Activated CD4-positive, alpha-beta T cell treated with anti-CD3 and anti-CD28 coated beads, Interleukin-2, amount 50 U/mL, for 4 hours (primary cell): ENCODE measurements around the gene CSPG4.
"Not testable (repeated sequence)": the region's sequence is repeated elsewhere in the genome, so short reads cannot be mapped to it uniquely, and the experiment has no call there.

Source experiments
- DNase-seq, 2 experiments: peaks; one replicate each; pipeline ENCODE4 v3.0.0-alpha.2; 2020

Gene CSPG4

GRCh38 chr15:75723847-75724660 lies 11.4 kb upstream of the CSPG4 start:
- DNase-seq: peak; percentile 12 to 23

DNA sequence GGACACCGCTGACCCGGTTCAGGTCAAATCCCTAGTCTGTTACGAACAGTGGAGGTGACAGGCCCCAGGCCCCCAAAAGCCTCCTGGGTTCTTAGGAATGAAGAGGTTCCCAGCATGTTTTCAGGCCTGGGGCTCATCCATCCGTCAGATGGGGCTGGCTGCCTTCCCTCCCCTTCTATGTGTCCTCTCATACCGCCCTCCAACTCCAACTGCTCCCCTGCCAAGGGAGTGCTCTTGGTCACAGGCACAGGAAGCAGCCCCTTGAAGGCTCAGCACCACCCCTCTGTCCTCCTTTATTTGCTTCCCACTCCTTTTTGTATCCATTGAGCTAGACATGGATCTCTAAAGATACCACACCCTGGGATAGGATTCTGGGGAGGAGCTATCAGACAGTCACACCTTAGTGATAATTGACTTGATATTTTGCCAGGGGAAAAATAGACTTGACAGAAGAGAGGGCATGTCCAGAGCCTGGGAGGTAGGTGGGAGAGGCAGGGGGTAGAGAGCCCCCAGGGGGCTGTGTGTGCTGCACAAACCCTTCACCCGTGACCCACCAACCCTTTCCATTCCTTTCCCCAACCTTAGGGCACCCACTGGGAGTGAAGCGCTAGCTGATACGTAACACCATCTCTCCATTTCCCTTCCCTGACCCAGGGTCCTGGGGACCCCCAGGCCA lies 10.7 kb upstream of the CSPG4 start:
- DNase-seq: no peak

DNA sequence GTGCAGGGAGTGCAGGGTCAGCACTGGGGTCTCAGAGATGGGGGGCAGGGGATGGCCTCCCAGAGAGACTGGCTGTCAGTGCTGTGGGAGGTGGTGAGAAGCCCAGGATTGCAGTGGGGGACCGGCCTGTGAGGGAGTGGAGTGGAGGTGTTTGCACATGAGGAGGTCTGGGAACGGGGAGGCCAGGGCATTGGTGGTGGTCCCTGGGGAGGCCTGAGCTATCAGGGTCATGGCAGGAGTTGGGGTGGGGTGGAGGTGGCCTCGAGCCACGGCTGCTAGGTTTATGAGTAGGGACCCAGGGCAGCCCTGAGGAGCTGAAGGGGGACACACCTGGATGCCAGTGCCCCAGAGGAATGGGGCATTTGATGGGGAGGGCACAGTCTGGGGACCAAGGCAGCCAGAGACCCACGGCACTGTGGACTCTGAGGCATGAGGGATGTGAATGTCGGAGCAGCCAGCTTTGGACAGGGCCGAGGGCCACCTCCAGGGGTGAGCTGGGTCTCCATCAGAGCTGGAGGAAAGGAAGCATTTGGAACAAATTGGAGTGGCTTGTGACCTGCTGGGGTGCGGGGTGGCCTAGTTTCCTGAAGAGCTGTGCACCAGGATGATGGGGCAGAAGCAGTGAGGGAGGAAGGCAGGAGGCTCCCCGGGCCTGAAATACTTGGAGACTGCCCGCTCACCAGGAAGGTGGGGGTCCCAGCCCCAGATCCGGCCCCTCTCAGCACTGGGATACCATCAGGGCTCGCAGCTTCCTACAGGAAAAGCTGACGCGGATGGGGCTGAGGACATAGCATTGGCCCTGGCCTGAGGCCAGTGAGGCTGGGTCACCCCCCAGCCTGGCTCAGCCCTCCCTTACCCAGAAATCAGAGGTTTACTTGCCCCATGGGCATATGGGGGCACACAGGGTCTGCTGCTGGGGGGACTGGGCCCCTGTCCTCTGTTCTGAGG lies 9.5 kb upstream of the CSPG4 start:
- no peak for DNase-seq

GRCh38 chr15:75721480-75721922 lies 8.9 kb upstream of the CSPG4 start:
- no peak for DNase-seq

DNA sequence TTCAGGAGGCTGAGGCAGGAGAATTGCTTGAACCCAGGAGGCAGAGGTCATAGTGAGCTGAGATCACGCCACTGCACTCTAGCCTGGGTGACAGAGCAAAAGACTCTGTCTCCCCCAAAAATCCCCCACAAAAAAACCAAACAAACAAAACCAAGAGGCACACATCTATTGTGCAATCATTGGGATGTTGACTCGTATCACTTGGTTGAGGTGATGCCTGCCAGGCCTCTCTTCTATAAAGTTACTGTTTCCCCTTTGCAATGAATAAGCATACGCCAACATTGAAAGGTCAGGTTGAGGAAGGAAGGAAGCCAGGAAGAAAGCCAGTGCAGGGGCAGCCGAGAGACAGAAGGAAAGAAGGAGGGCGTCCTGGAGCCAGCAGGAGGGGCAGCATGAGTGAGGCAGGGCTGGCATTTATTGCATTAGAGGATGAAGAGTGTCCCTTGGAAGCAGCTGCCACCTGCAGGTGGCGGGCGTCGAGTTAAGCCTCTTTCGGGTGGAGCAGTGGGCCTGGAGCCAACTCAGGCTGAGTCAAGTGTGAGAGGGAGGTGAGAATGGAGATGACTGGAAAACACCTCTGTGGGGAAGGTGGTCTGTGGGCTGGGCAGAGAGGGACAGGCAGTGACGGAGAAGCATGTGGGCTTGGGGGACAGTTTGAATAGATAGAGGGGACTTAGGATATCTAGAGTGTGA lies 8.3 kb upstream of the CSPG4 start:
- no peak for DNase-seq

DNA sequence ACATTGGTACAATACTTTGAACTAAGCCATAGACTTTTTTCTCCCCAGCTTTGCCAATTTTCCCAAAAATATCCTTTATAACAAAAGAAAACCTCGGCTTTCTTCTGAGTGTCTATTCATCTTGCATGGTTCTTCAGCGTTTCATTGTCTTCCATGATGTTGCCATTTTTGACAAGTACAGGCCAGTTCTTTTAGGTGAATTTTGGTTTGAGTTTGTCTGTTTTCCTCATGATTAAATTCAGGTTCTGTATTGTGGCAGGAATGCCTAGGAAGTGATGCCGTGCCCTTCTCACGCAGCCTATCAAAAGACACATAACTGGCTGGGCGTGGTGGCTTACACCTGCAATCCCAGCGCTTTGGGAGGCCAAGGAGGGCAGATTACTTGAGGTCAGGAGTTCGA lies 7.6 kb upstream of the CSPG4 start:
- no peak for DNase-seq

- no peak for DNase-seq
Observed at GRCh38 chr15:75718328-75718727, 5.7 kb upstream of the CSPG4 start.

GRCh38 chr15:75717001-75717400 lies 4.4 kb upstream of the CSPG4 start:
- not testable (repeated sequence) for DNase-seq

GRCh38 chr15:75716249-75716950 lies 3.8 kb upstream of the CSPG4 start:
- not testable (repeated sequence) for DNase-seq

DNA sequence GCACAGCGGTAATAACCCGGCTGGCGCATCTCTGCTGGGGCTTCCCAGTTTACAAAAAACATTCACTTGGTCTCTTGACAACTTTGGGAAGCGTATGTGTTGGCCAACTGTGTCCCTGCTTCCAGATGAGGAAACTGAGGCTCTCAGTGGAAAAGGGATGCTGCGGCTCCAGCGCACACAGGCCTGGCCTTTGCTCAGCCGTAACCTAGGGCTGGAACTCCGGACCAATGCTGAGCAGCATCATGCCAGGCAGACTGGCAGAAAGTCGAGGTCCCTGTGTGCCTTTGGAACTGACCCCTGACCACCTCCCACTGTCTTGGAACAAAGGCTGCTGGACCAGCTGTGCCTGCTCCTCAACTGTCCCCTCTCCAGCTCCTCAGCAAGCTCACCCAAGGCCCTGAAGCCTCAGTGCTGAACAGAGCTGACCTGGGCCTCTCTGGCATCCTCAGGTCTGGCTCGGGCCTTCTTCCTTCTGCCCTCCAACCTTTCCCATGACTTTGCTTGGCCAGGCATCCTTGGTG lies 2.7 kb upstream of the CSPG4 start:
- not testable (repeated sequence) for DNase-seq

DNA sequence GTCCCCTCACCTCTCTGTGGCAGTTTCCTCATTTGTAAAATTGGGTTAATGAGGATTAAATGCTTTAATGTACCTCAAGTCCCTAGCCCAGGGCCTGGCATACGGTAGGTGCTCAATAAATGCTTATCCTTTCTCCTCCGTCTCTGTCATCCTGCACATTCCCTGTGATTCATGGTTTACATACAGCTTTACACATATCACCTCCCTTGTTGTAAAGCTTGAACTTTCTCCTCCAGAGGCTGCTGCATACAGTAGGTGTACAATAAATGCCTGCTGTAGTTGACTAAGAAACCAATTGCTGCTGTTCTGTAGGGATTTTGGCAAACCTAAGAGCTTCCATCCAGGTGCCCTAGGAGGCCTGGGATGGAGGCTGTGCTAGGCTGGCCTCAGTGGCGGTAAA lies 1.5 kb upstream of the CSPG4 start:
- DNase-seq: no peak

DNA sequence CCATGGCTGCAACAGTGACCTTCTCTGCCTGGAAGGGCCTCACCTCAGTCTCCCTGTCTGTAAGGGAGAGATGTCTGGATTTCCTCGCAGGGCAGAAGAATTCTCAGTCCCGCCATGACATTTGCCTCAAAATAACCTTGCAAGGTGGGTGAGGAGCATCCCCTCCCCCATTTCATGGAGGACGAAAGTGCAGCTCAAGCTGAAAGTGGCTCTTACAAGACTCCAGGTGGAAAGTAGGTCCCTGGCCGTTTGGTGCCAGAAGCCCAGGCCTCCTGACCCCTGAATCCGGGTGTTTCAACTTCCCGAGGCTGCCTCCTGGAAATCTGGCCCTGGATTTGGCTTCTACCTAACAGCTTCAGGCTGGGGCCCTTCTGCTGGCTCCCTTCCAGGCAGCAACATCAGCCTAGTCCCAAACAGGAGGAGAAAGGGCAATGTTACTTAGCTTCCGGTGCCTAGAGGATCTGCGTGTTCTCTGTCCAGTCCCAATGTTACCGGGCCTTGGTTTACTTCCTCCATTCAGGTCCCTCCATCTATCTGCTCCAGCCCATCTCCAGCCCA lies 769 bp upstream of the CSPG4 start:
- DNase-seq: no peak

- not testable (repeated sequence) for DNase-seq
Observed at GRCh38 chr15:75711495-75711894, 1.2 kb downstream of the CSPG4 start.

DNA sequence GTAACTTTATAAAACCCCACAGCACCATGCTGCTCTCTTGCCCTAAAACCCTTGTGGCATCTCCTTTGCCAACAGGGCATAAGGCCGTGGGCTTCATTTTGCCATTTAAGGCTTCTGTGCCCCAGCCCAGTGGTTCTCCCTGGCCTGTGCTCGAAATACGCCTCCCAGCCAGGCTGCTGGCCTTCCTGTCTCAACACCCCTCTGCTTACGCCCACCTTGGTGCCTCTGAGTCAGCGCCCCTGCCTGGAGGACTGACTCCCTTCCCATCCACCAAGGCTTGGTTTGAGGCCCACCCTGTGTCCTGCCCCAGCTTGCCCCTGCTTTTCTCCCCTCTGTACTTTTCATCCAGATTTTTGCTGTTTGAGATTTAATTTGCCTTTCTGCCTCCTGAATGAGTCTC lies 1.8 kb downstream of the CSPG4 start:
- not testable (repeated sequence) for DNase-seq

DNA sequence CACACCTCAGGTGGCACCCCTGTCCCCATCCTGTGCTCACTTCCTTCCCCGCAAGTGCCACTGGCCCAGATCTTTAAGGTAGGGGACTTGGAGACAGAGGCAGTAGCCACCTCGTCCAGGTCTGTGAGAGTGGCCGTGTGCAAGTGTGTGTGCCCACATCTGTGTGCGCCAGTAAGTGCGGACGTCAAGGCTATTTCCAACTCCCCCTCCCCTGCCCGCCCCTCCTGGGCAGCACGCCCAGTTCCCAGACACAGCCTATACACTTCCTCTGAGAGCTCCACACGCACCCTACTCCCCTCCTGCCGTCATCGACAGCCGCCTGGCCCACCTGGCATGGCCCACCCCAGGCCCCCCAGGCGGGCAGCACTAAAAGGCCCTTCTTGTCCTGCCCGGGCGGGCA lies 3.2 kb downstream of the CSPG4 start:
- not testable (repeated sequence) for DNase-seq

- no peak for DNase-seq
Observed at GRCh38 chr15:75706682-75706954, 6.0 kb downstream of the CSPG4 start.

DNA sequence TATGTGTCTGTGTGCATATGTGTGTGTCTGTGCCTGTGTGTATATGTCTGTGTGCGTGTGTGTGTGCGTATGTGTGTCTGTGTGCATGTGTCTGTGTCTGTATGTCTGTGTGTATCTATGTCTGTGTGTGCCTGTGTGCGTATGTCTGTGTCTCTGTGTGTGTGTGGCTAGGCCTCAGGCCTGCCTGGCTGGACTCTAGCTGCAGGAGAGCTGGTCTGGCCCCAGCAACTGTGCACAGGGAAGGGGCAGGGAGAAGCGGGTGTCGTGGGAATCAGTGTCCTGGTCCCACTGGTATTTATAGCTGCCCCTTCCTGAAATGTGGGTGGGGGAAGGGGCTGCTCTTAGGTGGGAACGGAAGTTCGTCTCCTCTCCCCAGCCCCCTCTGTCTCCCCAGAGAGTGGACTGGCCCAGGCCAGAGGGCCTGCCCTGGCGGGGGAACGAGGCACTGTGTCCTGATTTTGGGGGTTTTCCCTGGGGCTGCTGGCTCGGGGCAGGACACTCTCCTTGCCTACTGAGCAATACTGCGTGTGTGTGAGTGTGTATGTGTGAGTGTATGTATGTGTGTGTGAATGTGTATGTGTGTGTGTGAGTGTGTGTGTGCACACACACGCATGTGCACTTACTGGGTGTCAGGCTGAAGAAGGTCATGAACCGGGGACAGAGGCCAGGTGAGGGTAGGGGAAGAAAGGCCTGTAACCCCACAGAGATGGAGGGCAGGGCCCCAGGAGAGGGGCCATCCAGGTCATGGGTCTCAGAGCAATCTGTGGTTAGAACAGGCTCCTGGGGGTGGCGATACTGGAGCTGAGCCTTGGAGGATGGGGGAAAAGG lies 6.6 kb downstream of the CSPG4 start:
- DNase-seq: no peak

DNA sequence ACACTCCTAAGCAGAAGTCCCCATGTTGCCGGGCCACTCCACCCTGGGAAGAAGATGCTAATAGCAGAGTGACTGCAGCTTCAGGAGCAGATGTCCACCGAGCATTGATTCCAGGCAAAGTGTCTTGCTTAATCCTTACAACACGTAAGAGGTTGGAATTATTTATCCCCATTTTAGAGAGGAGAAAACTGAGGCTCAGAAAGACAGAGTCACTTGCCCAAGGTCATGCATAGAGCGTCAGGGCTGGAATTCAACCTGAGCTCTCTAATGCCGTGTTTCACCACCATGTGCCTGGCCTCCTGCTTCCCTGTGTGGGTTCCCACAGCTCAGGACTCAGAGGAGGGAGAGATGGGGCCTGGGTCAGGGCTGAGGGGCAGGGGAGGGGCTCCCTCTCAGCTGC lies 7.3 kb downstream of the CSPG4 start:
- not testable (repeated sequence) for DNase-seq

- no peak for DNase-seq
Observed at GRCh38 chr15:75704618-75705017, 8.0 kb downstream of the CSPG4 start.

DNA sequence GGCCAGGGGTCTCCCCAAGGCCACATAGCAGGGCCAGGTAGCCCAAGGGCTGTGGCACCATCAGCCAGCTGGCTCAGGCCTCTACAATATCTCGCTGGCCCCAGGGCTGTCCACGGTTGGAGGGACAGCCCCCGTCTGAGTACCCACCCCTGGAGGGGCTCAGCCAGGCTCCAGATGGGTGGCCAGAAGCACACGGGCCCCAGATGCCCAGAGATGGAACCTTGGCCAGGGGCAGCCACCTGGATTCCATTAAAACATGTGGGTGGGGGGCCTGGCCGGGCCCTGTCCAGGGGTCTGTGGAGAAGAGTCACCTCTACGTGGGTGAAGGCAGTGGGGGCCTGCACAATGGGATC lies 8.4 kb downstream of the CSPG4 start:
- DNase-seq: no peak
